AG08396 (cell line): ENCODE data around the gene NSD1.

Source experiments
- DNase-seq: peaks from one replicate; pipeline ENCODE4 v3.0.0; 2012; ENCODE audit warnings: low spot score, mixed read lengths

NSD1 gene

DNA sequence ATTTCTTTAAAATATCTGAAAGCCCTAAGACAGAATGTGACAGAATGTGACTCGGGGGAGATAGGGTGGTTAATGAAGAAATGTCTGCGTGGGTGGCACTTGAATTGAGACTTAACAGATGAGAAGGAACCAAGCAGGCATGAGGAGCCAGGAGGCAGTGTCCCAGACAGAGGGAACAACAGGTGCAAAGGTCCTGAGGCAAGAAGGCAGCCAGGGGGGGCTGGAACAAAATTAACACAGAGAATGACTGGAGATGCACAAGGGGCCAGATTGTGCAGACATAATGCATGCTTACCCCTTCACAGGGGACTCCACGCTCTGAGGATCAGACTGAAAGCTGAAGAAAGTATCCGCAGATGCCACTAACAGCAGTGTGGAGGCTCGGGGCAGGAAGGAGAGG lies 216.2 kb downstream of the NSD1 start:
- DNase-seq, result no peak
